HG03558 (cell line): ENCODE data around the gene ZNF595.
"Not testable (repeated sequence)": the region's sequence is repeated elsewhere in the genome, so short reads cannot be mapped to it uniquely, and the experiment has no call there.

Source experiments
- ATAC-seq: cut with Tn5 transposase; IDR thresholded peaks from one replicate; pipeline ENCODE4 v1.9.1; 2021; ENCODE audit warnings: moderate number of reproducible peaks; ENCODE audit not compliant: unreplicated experiment; ENCODE audit errors: extremely low read depth

Gene ZNF595

DNA sequence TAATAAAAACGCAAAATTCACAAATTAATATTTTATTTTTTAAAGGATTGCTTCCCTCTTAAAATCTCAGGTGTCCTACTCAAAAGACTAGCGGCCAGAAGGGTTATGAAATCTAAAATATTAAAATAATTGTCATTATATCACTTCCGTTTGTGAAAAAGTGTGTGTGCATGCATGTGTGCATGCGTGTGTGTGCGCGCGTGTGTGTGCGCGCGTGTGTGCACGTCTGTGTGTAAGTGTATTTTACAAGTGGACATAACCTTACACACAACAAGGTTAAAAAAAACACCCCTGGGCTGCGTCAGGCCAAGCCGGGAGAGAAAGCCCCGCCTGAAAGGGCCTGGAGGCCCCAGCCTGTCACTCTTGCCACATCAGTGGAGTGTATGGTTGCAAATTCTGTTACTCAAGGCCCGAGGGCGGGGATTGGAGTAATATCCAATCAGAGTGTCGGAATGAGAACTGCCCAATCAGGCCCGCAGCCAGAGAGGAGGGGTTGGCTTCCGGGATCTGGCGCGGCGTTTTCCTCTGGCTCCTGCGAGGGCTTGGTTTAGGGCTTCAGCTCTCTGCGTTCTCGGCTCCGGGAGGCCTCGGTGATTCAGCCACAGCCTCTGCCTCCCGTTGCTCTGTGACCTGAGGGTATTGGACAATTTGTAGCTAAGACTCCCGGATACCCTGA is at the start of gene ZNF595:
Gene ZNF595 (plus strand): TSS at position 518 of the 676 bp plus-strand sequence. CDS start 168 bp downstream, outside the sequence.
- not testable (repeated sequence) for ATAC-seq

GRCh38 chr4:9937-10870 is 42.9 kb upstream of the ZNF595 start:
- ATAC-seq: not testable (repeated sequence)

- ATAC-seq: not testable (repeated sequence)
Measured at GRCh38 chr4:11095-11815, 41.9 kb upstream of the ZNF595 start.

DNA sequence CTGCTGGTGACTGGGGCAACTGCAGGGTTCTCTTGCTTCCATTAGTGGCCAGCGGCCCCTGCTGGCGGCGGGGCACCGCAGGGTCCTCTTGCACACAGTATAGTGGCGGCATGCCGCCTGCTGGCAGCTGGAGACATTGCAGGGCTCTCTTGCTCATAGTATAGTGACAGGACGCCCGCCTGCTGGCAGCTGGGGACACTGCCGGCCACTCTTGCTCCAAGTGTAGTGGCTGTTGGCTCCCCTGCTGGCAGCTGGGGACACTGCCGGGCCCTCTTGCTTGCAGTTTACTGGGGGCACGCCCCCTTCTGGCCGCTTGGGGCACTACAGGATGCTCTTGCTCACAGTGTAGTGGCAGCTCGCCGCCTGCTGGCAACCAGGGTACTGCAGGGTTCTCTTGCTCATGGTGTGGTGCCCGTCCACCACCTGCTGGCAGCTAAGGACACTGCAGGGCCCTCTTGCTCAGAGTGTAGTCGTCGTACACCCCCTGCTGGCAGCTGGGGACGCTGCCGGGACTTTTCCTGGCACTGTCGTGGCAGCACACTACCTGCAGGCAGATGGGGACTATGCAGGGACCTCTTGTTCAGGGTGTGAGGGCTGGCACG is 41.2 kb upstream of the ZNF595 start:
- ATAC-seq: peak; percentile 65

GRCh38 chr4:18128-18527 is 35.0 kb upstream of the ZNF595 start:
- ATAC-seq: not testable (repeated sequence)

DNA sequence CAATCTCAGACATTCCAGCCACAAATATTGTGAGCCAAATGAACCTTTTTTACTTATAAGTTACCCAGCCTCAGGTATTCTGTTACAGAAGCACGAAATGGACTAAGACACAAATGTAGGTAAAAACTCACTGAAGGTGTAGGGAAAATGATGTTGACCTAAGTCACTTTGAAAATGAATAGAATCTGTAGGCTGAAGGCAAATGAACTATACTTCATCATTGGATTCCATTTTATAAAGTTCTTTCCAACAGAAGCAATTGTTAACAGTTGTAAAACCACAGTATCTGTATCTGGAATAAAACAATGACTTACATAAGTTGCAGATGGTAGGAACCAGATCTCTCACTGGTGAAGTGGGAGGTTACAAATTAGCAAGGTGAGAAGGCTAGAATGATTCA is 34.5 kb upstream of the ZNF595 start:
- ATAC-seq: not testable (repeated sequence)

DNA sequence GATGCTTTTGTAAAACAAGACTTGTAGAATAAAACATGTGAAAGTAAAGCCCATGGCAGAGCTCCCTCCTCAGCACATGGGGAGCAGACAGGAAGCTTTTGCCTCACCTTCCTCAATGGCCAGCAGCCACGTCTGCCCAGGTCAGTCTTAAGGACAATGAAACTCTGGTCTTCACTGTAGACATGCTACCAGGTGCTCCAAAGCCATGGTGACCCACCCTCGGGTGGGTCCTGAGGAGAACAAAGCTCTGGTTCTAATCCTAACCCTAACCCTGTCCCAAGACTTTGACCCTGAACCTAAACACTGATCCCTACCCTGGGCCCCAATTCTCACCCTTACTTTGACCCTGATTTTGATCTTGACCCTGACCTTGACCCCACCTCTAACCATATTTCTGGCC is 30.2 kb upstream of the ZNF595 start:
- not testable (repeated sequence) for ATAC-seq

DNA sequence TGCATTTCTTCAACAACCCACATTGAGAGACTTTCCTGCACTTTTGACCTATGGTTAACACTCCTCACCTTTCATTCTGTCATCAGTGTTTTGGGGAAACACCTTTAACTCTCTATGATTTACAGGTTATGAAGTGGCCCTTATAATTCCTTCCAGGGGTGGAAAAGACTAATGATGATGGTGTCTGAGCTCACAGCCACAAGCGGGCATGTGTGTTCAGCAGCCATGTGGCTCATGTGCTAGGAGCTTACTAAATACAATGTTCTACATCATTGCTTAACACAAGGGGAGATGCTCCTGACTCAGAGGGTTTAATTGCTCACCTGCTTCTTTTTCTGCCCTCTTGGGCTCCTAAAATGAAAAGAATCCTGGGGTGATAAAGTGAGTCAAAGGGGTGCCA is 28.8 kb upstream of the ZNF595 start:
- not testable (repeated sequence) for ATAC-seq

GRCh38 chr4:27501-27900 is 25.6 kb upstream of the ZNF595 start:
- not testable (repeated sequence) for ATAC-seq

DNA sequence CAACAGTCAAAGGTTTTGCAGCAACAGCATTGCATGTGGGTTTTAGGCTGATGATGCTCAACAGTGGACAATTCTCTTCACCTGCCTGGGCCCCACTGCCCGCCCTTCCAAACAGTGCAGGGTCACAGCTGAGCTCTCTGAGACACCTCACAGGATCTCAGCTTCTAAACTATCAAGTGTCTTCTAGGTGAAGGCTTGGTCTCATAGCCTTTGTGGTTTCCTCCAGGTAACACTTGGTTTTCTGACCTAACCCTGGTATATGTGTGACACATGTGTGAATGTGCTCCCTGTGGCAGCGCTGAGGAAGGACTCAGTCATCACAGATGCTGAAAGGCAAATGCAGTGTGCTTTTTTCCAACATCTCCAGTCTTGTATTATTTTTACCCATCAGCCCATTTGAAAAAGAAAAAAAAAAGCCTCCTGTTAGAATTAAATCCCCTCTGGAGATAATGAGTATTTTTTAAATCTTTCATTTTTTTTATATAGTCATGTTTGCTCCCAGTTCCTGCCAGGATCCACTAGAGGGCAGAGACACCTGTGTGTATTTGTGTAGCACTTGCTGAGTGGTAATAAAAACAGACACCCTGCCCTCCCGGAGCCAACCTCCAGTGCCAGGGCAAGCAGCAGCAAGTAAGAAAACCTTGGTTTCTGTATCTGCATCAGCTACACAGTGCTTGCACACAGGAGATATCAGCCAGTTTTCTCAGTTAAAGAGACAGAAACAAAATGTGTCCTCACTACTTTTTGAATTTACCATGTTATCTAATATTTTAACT is 24.2 kb upstream of the ZNF595 start:
- not testable (repeated sequence) for ATAC-seq

DNA sequence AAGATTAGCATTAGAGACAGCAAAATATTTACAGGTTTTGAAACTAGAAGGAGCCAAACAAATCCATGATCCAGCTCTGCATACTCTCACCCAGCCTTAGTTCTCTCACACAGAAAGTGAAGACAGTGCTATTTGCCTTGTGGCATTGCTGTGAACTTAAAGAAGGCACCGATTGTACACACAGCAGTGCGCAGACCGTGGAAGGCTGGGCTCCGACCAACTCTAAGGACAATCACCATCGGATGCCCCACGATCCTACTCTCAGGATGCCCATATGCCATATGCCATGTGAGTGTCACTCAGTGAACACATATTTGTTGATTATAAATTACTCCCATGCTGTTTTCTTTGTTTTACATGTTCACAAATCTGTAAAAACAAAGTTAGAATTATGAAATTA is 19.8 kb upstream of the ZNF595 start:
- not testable (repeated sequence) for ATAC-seq

- not testable (repeated sequence) for ATAC-seq
Measured at GRCh38 chr4:36559-37415, 16.3 kb upstream of the ZNF595 start.

GRCh38 chr4:38202-38601 is 14.9 kb upstream of the ZNF595 start:
- ATAC-seq: not testable (repeated sequence)

GRCh38 chr4:43375-43774 is 9.7 kb upstream of the ZNF595 start:
- ATAC-seq: not testable (repeated sequence)

GRCh38 chr4:51253-51652 is 1.9 kb upstream of the ZNF595 start:
- not testable (repeated sequence) for ATAC-seq

DNA sequence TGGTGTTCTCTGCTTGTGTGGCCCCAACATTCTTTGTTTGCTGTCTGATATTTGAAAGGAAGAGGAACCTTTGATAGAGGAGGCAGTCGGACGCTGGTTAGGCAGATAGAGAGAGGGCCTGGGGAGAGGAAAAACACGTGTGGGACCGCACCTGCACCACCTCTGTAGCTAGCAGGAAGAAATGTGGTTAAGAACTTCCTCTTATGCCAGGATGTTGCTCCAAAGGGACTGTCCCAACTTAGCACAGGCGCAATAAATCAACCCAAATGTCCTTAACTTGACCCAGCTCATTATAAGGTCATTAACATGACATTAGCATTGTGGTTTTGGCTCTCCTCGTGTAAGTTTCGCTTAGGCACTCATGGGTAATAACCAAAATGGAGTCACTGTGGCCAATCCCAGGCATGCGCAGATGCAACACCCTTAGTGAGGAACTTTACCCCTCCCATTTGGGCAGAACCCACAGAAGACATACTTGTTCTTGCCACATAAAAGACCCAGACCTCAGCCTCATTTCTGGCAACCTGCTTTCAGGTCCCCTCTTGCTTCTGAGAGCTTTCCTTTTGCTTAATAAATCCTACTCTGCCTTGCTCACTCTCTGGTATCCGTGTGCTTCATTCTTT is 1.4 kb upstream of the ZNF595 start:
- peak; percentile 77 for ATAC-seq

DNA sequence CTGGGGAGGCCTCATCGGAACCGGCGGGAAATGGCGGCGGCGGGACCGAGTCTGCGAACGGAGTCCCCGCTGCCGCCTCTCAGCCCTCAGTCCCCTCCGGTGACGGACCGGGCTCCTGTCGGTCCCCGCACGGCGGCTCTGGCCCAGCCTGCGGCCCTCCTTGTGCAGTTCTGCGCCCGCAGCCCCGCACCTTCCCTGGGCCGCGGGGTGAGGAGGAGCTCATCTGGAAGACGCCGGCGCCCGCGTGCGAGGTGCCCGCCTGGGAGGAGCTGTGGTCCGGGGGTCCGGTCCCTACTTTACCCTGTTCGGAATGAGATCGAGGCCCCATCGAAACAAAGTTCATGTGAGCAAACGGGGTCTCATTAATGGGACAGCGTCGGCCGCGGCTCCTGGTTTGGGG is 400 bp downstream of the ZNF595 start:
- not testable (repeated sequence) for ATAC-seq

DNA sequence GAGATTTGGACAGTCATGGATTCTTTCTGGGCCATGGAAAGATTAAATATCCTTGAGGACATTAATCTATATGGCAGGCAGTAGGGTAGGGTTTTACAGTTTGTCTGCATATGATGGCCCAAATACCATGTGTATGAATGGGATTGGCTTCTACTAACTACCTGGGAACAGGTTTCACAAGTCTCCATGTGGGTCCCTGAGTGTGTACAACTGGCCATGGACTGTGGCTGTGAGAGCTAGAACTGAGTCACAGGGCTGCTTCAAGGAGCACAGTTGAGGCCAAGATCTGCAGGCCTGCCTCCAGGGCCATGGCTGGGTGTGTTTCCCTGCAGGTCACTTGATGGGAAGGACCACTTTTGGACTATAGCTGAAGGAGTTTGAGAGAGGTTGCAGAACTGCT is 11.6 kb downstream of the ZNF595 start:
- not testable (repeated sequence) for ATAC-seq
